Right cardiac atrium (tissue), 5 donors: ENCODE data around the gene CELSR2. TPM values are rescaled to one million over a fixed set of nuclear protein-coding genes. Genes with fewer than 3 reads are reported as not detected.
"Not testable (repeated sequence)": the region's sequence is repeated elsewhere in the genome, so short reads cannot be mapped to it uniquely, and the experiment has no call there.

Experiments
- ATAC-seq, 2 donors: fragments of 200-7000 bp; cut with Tn5 transposase; one replicate each; pipeline versions ENCODE4 v1.8.0 to v1.9.1; 2020; ENCODE audit warnings: moderate library complexity in 2 of 2, mild to moderate bottlenecking in 1 of 2
- DNase-seq, 3 donors: peaks; one replicate each; pipeline ENCODE4 v3.0.0-alpha.2; 2020
- H3K27ac ChIP-seq: one replicate; pipeline ENCODE4 v1.5.1; 2013; ENCODE audit warnings: mild to moderate bottlenecking, low read length, control low read depth, moderate library complexity
- H3K27me3 ChIP-seq: one replicate; pipeline ENCODE4 v1.6.1; 2013; ENCODE audit not compliant: control insufficient read depth, insufficient read depth
- H3K4me1 ChIP-seq: one replicate; pipeline ENCODE4 v1.6.1; 2013; ENCODE audit warnings: low read length; ENCODE audit not compliant: control insufficient read depth, insufficient read depth
- H3K4me3 ChIP-seq: one replicate; pipeline ENCODE4 v1.5.1; 2013; ENCODE audit warnings: low read length, control low read depth
- H3K9me3 ChIP-seq: one replicate; pipeline ENCODE4 v1.6.1; 2013; ENCODE audit warnings: low read length; ENCODE audit not compliant: control insufficient read depth
- WGBS: extraction: QIAGEN DNeasy Blood & Tissue Kit; methylation state at CpG from one replicate; pipeline ENCODE4 v1.1.7; 2013; 5-methylcytosine and 5-hydroxymethylcytosine counted together
- intact Hi-C, 4 donors: fragments of 100-400 bp; cut with DNase I; formaldehyde crosslinking; loops; one replicate each; pipeline versions ENCODE4 v1.11.0 to v1.14.0; 2022 to 2023
- polyA plus RNA-seq: library from polyadenylated mRNA; stranded (reverse); fragments of 200-250 nt; gene quantifications from one replicate; pipeline ENCODE4 v1.2.3, GENCODE V29; 2013
- total RNA-seq, 4 donors: library from RNA; stranded (reverse); fragmentation: NEBNext Ultra II Directional; extraction: Animal tissue kit (Norgen Biotek cat#: 25700); gene quantifications; one replicate each; pipeline ENCODE4 v1.2.1, GENCODE V29; 2021
- donor health status: healthy with polysubstance abuse.
- donor health status: DM: no; HTN: yes; CAD: no.
- donor health status: DM: no; HTN: no; CAD: no.
- donor health status: DM: no; HTN: yes; CAD: no; lungs with severe emphysema.
- donor health status: DM: yes; HTN: yes; CAD: no.

The CELSR2 gene
- total and polyA plus RNA-seq, 5 donors, result 16.0 to 33.2 (median 27.0) TPM

DNA sequence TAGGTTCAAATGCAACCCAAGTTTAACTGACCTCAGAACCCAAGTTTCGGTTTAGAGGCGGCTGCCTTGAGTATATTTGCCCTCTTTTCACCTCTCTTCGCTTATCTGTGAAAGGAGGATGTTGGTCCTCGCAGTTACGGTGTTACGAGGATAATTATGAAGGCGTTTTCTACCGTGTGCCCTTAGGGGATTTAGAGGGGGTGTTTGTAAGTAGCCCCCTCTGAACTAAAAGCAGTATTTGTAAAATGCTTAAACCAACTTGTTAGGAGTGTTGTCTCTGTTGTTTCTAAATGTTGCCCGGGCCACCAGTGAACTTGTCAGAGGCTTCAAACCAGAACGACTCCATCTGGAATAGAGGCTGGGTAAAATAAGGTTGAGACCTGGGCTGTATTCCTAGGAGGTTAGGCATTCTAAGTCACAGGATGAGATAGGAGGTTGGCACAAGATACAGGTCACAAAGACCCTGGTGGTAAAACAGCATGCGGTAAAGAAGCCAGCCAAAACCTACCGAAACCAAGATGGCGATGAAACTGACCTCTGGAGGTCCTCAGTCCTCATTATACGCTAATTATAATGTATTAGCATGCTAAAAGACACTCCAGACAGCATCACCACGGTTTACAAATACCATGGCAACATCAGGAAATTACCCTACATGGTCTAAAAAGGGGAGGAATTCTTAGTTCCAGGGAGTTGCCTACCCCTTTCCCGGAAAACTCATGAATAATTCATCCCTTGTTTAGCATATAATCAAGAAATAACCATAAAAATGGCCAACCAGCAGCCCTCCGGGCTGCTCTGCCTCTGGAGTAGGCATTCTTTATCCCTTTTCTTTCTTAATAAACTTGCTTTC lies 34.6 kb downstream of the CELSR2 start:
- no peaks in the 10 kb centered on the region for H3K9me3 ChIP-seq
- peak overlapping the region; percentile 44 for H3K4me3 ChIP-seq
- H3K27me3 ChIP-seq, result no peaks in the 10 kb centered on the region
- H3K27ac ChIP-seq, result peak overlapping the region; percentile 65
- DNase-seq (no peak), ATAC-seq (no peak)
- peaks cover 8% of the 10 kb centered on the region for H3K4me1 ChIP-seq
- intact Hi-C loops, result loop anchor here in 1 of 4 donors (2.0 kb wide), 1 partner anchor 23 kb away; the partner anchor contains the start of gene MYBPHL
- 43% methylated on average over 17 of the region's 17 CpGs for WGBS

GRCh38 chr1:109286762-109287161 lies 37.4 kb downstream of the CELSR2 start:
- H3K27ac ChIP-seq, intact Hi-C loops, DNase-seq, ATAC-seq, H3K4me1 ChIP-seq, H3K9me3 ChIP-seq, H3K27me3 ChIP-seq, H3K4me3 ChIP-seq: not testable (repeated sequence)
- 87% methylated on average over 5 of the region's 5 CpGs for WGBS

GRCh38 chr1:109290137-109290536 lies 40.8 kb downstream of the CELSR2 start:
- no peaks in the 10 kb centered on the region for H3K27me3 ChIP-seq
- intact Hi-C loops, result no loop called here
- WGBS, result 95% methylated on average over 1 of the region's 1 CpG

DNA sequence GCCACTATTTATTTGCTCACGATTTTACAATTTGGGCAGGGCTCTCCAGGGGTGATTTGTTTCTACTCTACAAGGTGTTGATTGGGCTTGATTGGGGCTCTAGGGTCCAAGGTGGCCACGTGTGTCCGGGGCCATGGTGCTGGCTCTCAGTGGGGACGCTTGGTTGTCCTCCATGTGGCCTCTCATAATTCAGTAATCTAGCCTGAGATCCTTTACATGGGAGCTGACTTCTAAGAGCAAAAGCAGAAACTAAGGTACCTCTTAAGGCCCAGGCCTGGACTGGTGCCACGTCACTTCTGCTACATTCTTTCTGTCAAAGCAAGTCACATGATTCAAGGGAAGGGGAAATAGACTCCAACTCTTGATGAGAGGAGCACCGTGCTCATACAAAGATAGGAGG lies 41.7 kb downstream of the CELSR2 start:
- Histone ChIP-seq H3K27me3 (no peaks in the 10 kb centered on the region), H3K4me3 (no peak overlapping the region), H3K27ac (peak overlapping the region; percentile 2), H3K9me3 (no peaks in the 10 kb centered on the region), H3K4me1 (peaks cover 2% of the 10 kb centered on the region)
- intact Hi-C loops, result no loop called here
- ATAC-seq (no peak), DNase-seq (peak in 2 of 3 donors; percentile 69 to 80)
- WGBS, result 56% methylated on average over 6 of the region's 6 CpGs

More at GRCh38 chr1:109290137-109290536, 40.8 kb downstream of the CELSR2 start:
- Histone ChIP-seq H3K4me3 (no peak overlapping the region), H3K27ac (no peak overlapping the region), H3K4me1 (peaks cover 2% of the 10 kb centered on the region), H3K9me3 (no peaks in the 10 kb centered on the region)
- ATAC-seq (no peak), DNase-seq (no peak)

DNA sequence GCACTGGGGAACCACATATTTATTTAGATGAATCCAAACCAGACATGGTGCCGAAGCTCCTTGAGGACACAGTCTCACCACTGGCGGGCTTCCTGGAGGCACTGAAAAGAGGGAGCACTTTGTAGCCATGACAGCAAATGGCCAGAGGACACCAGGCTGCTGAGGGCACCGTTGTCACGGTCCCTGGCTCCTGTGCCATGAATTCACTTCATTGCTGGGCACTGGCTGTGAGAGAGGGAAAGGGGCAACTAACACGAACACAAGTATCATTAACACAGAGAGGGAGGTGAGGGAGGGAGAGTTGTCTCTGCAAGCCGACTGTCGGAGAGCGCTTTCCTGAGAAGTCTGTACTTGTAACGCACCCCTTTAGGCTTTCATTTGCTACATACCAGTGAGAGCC lies 43.0 kb downstream of the CELSR2 start:
- DNase-seq (no peak), ATAC-seq (no peak)
- 75% methylated on average over 9 of the region's 9 CpGs for WGBS
- Histone ChIP-seq H3K27ac (no peak overlapping the region), H3K4me3 (no peak overlapping the region), H3K27me3 (no peaks in the 10 kb centered on the region), H3K4me1 (peaks cover 2% of the 10 kb centered on the region), H3K9me3 (no peaks in the 10 kb centered on the region)
- intact Hi-C loops, result no loop called here

DNA sequence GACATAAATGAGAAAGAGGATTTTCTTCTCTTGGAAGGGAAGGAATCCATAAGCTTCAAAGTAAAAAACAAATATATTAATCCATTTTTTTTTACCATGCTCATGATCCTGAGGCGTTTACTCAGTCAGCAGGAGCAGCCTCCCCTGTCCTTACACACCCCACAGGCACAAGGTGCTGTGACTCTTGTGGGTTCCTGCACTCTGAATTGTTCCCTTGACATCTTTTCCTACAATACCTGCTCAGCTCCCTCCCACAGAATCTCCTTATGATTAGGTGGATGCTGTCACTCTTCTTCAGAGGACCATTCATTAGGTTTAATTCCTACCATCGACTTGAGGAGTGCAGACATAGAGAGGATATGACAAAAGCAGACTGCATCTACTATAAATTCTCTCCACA lies 43.7 kb downstream of the CELSR2 start:
- Histone ChIP-seq H3K4me3 (no peak overlapping the region), H3K4me1 (peaks cover 3% of the 10 kb centered on the region), H3K27me3 (no peaks in the 10 kb centered on the region), H3K9me3 (no peaks in the 10 kb centered on the region), H3K27ac (no peak overlapping the region)
- WGBS, result 84% methylated on average over 2 of the region's 2 CpGs
- intact Hi-C loops, result no loop called here
- ATAC-seq (no peak), DNase-seq (no peak)

DNA sequence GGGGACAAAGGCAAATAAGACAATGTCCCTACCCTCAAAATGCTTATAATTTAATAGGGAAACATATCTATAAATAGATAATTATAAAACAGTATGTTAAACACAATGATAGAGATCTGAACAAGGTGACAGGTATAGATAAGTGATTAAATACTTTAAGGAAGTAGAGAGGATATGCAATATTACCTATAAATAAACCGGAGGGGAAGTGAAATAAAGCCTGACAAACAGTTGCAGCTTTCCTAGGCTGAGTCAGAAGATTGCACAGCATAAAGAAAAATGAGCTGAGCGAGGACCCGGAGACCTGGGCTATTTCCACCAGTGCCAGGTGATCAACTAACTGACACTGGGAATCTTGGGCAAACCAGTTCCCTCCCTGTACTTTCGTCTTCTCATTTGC lies 45.1 kb downstream of the CELSR2 start:
- Histone ChIP-seq H3K9me3 (no peaks in the 10 kb centered on the region), H3K27me3 (no peaks in the 10 kb centered on the region), H3K4me1 (peaks cover 14% of the 10 kb centered on the region), H3K27ac (no peak overlapping the region), H3K4me3 (no peak overlapping the region)
- intact Hi-C loops, result no loop called here
- no peak for DNase-seq
- WGBS, result 71% methylated on average over 4 of the region's 4 CpGs
- no peak for ATAC-seq

GRCh38 chr1:109295712-109296415 lies 46.5 kb downstream of the CELSR2 start:
- no peak overlapping the region for H3K4me3 ChIP-seq
- no peak for ATAC-seq
- 81% methylated on average over 12 of the region's 12 CpGs for WGBS

DNA sequence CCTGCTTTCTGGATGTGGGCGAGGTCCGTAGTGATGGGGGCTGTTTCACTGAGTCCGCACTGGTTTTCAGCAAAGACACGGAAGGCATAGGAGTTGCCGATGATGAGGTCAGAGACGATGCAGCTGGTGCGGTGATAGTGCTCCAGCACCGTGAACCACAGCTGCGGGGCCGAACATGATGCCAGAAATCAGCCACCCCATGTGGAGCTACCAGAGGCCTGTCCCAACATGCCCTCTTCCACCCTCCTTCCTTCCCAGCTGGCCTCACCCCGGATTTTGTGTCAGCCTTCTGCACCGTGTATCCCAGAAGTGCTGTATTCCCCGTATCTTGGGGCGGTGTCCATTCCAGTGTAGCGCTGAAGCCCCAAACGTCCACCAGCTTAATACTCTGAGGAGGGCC lies 47.4 kb downstream of the CELSR2 start:
- 94% methylated on average over 16 of the region's 16 CpGs for WGBS

More at GRCh38 chr1:109295712-109296415, 46.5 kb downstream of the CELSR2 start:
- Histone ChIP-seq H3K4me1 (peaks cover 26% of the 10 kb centered on the region), H3K27me3 (no peaks in the 10 kb centered on the region), H3K27ac (no peak overlapping the region), H3K9me3 (no peaks in the 10 kb centered on the region)
- no peak for DNase-seq
- intact Hi-C loops, result no loop called here

DNA sequence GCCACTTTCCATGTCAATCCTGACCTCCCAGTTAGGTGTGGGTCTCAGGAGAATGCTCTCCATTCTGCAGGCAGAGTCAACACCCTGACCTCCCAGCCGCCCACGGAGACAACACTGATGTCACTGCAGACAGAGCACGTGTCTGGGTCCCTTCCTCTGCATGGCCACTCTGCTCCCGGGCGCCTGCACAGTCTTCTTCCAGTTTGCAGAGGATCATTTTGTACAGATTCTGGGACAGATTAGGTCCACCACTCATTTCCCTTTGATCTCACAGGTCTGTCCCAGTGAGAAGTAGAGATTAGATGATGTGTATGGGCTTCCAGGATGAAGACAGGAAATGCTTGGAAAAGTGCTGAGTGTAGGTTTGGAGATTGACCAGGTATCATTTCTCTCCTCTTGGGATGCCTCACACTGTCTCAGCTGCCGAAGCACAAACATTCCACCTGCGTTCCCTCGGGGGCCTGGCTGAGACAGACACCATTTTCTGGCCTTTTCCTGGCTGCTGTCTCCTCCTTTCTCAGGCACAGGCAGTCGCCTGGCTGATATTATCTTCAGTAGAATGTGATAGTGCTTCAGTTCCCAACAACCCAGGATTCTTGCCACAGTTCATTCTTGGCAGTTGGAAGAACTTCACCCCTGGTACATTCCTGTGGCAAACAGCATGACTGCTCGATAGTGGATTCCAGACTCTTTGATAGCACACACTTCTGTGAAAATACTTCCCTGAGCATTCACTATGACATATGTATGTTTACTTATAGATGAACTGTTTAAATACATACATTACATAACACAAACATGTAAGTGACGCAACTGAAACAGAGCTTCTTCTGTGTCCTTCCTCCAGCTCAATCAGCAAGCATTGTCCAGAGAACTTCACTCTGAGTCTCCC lies 49.6 kb downstream of the CELSR2 start:
- WGBS, result 17% methylated on average over 11 of the region's 11 CpGs
- Histone ChIP-seq H3K4me1 (peaks cover 27% of the 10 kb centered on the region), H3K9me3 (no peaks in the 10 kb centered on the region), H3K27me3 (no peaks in the 10 kb centered on the region), H3K4me3 (no peak overlapping the region), H3K27ac (peak overlapping the region; percentile 78)
- DNase-seq, result peak; percentile 51 to 64 (median 61)
- intact Hi-C loops, result no loop called here
- peak; percentile 42 to 61 for ATAC-seq

More for the DNA sequence above, 47.4 kb downstream of the CELSR2 start:
- no peak overlapping the region for H3K27ac ChIP-seq
- no peaks in the 10 kb centered on the region for H3K27me3 ChIP-seq
- H3K4me3 ChIP-seq, result no peak overlapping the region
- peaks cover 26% of the 10 kb centered on the region for H3K4me1 ChIP-seq
- DNase-seq, result no peak
- intact Hi-C loops, result no loop called here
- no peak for ATAC-seq
- no peaks in the 10 kb centered on the region for H3K9me3 ChIP-seq
